Cardiac septum (tissue), 1 donor: ENCODE measurements around the gene TUBB. TPM values are rescaled to one million over a fixed set of nuclear protein-coding genes. Genes with fewer than 3 reads are reported as not detected.

Source experiments
- DNase-seq: peaks from one replicate; pipeline ENCODE4 v3.0.0-alpha.2; 2020; ENCODE audit warnings: low spot score
- intact Hi-C: fragments of 100-400 bp; cut with DNase I; formaldehyde crosslinking; loops from one replicate; pipeline ENCODE4 v1.14.0; 2022
- total RNA-seq: library from RNA; stranded (reverse); fragmentation: NEBNext Ultra II Directional; extraction: Animal tissue kit (Norgen Biotek cat#: 25700); gene quantifications from one replicate; pipeline ENCODE4 v1.2.1, GENCODE V29; 2021
- donor health status: DM: no; HTN: no; CAD: no.

The TUBB gene
- total RNA-seq, 1 donor from 2014 or later, result 215 TPM

DNA sequence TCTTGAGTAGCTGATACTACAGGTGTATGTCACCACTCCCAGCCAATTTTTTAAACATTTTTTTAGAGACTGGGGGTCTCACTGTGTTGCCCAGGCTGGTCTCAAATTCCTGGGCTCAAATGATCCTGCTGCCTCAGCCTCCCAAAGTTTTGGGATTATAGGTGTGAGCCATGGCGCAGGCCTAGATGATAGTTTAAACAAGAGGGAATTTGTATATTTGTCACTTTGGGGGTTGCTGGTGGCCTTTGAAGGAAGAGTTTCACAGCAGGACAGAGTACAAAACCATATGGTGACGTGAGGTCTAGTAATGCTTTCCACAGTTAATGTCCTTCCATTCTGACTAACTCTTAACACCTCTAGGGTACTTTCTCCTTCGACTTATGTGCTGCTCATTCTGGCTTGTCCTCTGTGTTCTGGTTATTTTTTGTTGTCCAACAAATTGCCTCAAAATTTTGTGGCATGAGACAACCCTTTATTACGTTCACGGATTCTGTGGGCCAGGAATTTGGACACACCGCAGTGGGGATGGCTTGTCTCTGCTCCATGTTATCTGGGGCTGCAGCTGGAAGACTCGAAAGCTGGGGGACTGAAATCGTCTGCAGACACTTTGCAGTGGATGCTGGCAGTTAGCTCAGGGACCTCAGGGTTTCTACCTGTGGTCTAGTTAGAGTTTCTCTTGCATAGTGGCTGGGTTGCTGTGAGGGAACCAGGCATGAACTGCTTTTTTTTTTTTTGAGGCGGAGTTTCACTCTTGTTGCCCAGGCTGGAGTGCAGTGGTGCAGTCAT, 47.2 kb downstream of the TUBB start:
- DNase-seq, result no peak
- intact Hi-C loops, result no loop called here

GRCh38 chr6:30767944-30768301, 47.8 kb downstream of the TUBB start:
- intact Hi-C loops, result no loop called here

GRCh38 chr6:30768634-30769087, 48.5 kb downstream of the TUBB start:
- intact Hi-C loops, result no loop called here
- DNase-seq, result no peak

More at GRCh38 chr6:30767944-30768301, 47.8 kb downstream of the TUBB start:
- DNase-seq, result no peak

DNA sequence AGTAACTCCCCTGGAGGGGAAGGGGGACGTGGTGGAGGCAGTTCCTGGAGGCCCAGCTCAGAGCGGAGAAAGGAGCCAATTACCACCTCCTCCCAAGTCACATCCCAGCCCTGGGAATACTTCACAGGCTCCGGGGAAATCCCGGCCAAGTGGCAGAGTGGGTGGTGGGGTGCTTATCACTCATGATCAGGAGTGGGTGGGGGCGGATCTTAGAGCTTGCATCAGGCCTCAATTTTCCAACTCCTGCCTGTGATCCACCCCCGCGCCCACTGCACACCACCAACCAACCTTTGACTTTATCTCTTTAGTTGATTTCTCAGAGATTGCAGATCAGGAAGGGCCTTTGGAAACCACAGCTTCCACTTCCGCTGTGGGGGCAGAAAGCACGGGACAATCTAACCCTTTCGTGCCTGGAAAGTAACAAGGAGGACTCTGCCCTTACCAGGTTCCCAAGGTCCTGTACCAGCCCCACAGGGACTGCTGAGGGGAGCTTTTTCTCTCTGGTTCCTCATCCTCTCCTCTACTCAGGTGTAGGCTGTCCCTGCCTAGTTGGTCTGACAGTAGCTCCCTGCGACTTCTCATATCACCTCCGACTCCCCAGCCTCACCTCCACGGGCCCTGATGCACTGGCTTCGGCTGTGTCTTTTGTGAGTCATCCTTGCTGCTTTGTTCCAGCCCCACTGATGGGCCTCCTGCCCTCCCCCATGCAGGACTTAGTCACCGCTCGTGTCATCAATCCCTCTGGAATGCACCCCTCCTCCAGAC, 49.1 kb downstream of the TUBB start:
- intact Hi-C loops, result no loop called here
- peak; percentile 87 for DNase-seq

DNA sequence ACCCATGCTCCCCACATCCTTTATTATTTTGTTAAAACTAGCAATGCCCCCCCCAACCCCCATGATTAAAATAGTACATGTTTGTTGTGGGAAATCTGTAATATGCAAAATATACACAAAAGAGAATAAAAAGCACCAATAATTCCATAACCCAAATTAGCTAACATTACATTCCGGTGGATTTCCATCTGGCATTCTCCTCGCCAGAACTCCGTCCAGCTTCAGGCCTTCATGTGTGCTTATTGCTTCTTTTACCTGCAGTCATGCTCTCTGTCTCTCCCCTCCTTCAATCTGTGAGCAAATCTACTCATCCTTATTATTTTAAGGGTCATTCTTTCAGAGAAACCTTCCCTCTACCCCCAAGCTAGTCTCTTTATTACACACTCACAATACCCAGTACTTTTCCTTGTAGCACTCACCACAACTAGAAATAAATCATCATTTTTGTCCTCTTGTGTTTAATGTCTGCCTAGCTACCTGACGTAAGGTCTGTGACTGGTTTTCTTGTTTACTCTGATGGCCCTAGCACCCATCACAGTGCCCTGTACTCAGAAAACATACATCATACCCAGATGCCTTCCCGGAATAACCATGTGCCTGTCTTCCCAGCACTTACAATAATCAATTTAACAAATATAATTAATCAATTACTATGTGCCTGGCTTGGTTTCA, 49.8 kb downstream of the TUBB start:
- intact Hi-C loops, result no loop called here
- no peak for DNase-seq

DNA sequence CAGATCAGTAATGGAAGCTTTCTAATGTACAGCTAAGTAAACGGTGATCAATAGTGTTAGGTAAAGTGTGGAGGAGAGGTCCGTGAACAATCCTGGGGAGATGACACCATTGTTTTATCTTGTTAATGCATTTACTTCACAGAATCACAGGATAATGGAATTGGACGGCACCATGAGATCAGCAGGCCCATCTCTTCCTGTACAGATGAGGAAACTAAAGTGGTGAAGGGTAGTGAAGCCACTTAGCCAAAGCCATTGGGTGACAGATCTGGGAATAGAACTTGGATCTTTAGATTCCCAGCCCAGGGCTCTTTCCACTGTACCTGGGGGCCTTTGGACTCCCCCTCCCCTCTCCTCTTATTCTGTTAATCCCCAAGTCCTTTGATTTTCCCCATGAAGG, 50.4 kb downstream of the TUBB start:
- DNase-seq, result no peak
- intact Hi-C loops, result no loop called here

DNA sequence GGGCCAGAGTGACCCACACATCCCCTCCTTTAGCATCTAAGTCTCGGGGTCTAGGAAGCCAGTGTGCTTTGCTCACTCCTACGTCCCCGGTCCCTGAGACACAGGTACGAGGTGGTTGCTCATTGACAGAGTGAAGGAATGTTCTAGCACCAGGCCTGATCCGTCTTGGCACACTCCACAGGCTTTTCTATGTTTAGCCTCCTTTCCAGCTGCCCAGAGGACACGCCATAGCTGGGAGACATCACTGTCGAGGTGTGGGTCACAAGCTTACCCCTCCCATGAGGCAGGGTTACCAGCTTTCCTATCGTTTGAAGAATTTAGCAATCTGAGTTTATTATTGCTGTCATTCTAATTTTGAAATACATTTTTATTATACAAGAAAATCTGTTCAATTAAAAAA, 54.5 kb downstream of the TUBB start:
- no peak for DNase-seq
- intact Hi-C loops, result loop anchor here (5.0 kb wide), 1 partner anchor 48 kb away; no protein-coding TSS in a partner anchor

Other genes with a start within 250 kb of the TUBB start
- 126 TPM for gene HLA-E, start 230.8 kb upstream of the TUBB start, total RNA-seq
- gene GNL1, start 163.9 kb upstream of the TUBB start, total RNA-seq, result 19.6 TPM
- gene PRR3, start 163.1 kb upstream of the TUBB start, total RNA-seq, result 3.2 TPM
- gene ABCF1, start 148.9 kb upstream of the TUBB start, total RNA-seq, result 44.2 TPM
- gene PPP1R10, start 103.1 kb upstream of the TUBB start, total RNA-seq, result 30.0 TPM
- 96.1 TPM for gene MRPS18B, start 102.5 kb upstream of the TUBB start, total RNA-seq
- gene ATAT1, start 93.5 kb upstream of the TUBB start, total RNA-seq, result 4.3 TPM
- 49.1 TPM for gene C6orf136, start 73.2 kb upstream of the TUBB start, total RNA-seq
- gene DHX16, start 47.3 kb upstream of the TUBB start, total RNA-seq, result 21.6 TPM
- gene PPP1R18, start 33.7 kb upstream of the TUBB start, total RNA-seq, result 37.7 TPM
- 4.3 TPM for gene NRM, start 29.4 kb upstream of the TUBB start, total RNA-seq
- 23.1 TPM for gene MDC1, start 3.1 kb upstream of the TUBB start, total RNA-seq
- 251 TPM for gene FLOT1, start 22.3 kb downstream of the TUBB start, total RNA-seq
- 285 TPM for gene IER3, start 24.2 kb downstream of the TUBB start, total RNA-seq
- gene DDR1, start 164.2 kb downstream of the TUBB start, total RNA-seq, result 61.4 TPM
- gene GTF2H4, start 187.9 kb downstream of the TUBB start, total RNA-seq, result 16.0 TPM
- gene VARS2, start 193.9 kb downstream of the TUBB start, total RNA-seq, result 24.7 TPM
- gene SFTA2, start 211.8 kb downstream of the TUBB start, total RNA-seq, result not detected
- not detected for gene MUCL3, start 220.6 kb downstream of the TUBB start, total RNA-seq